Eye (tissue), 1 donor: ENCODE results near the gene SIVA1.
"Not testable (repeated sequence)": the region's sequence is repeated elsewhere in the genome, so short reads cannot be mapped to it uniquely, and the experiment has no call there.

Experiments used
- DNase-seq: peaks from one replicate; pipeline ENCODE4 v3.0.0-alpha.2; 2015

The SIVA1 gene

GRCh38 chr14:104721505-104722431 lies 31.2 kb upstream of the SIVA1 start:
- DNase-seq, result no peak

GRCh38 chr14:104722938-104723650 lies 29.9 kb upstream of the SIVA1 start:
- DNase-seq, result no peak

- DNase-seq, result peak; percentile 75
Observed at GRCh38 chr14:104723651-104724406, 29.1 kb upstream of the SIVA1 start, which contains the start of gene ADSS1. Gene ADSS1, plus strand, starts transcription at chr14:104724229. Its CDS starts 42 bp downstream, at chr14:104724271.

- peak; percentile 52 for DNase-seq
Observed at GRCh38 chr14:104724407-104724980, 28.5 kb upstream of the SIVA1 start.

GRCh38 chr14:104724981-104725771 lies 27.8 kb upstream of the SIVA1 start:
- peak; percentile 76 for DNase-seq

GRCh38 chr14:104725772-104726548 lies 27.0 kb upstream of the SIVA1 start:
- DNase-seq, result no peak

GRCh38 chr14:104726600-104727451 lies 26.1 kb upstream of the SIVA1 start:
- no peak for DNase-seq

GRCh38 chr14:104728631-104729030 lies 24.3 kb upstream of the SIVA1 start:
- no peak for DNase-seq

- not testable (repeated sequence) for DNase-seq
Observed at GRCh38 chr14:104729176-104729834, 23.6 kb upstream of the SIVA1 start.

GRCh38 chr14:104729835-104730181 lies 23.1 kb upstream of the SIVA1 start:
- DNase-seq, result no peak

GRCh38 chr14:104730487-104730886 lies 22.5 kb upstream of the SIVA1 start:
- no peak for DNase-seq

GRCh38 chr14:104731320-104732294 lies 21.3 kb upstream of the SIVA1 start:
- no peak for DNase-seq

GRCh38 chr14:104732355-104732804 lies 20.6 kb upstream of the SIVA1 start:
- no peak for DNase-seq

GRCh38 chr14:104732931-104733681 lies 19.8 kb upstream of the SIVA1 start:
- no peak for DNase-seq

GRCh38 chr14:104734051-104734587 lies 18.8 kb upstream of the SIVA1 start:
- no peak for DNase-seq

- no peak for DNase-seq
Observed at GRCh38 chr14:104734601-104734990, 18.4 kb upstream of the SIVA1 start.
